GM19043 (cell line): ENCODE results near the gene FGFR2.
A peak's percentile ranks its signal among the peaks of the same experiment; 100 is the strongest.

Experiments used
- ATAC-seq: cut with Tn5 transposase; IDR thresholded peaks from one replicate; pipeline ENCODE4 v1.9.1; 2021; ENCODE audit warnings: low read depth; ENCODE audit not compliant: unreplicated experiment

Gene FGFR2

DNA sequence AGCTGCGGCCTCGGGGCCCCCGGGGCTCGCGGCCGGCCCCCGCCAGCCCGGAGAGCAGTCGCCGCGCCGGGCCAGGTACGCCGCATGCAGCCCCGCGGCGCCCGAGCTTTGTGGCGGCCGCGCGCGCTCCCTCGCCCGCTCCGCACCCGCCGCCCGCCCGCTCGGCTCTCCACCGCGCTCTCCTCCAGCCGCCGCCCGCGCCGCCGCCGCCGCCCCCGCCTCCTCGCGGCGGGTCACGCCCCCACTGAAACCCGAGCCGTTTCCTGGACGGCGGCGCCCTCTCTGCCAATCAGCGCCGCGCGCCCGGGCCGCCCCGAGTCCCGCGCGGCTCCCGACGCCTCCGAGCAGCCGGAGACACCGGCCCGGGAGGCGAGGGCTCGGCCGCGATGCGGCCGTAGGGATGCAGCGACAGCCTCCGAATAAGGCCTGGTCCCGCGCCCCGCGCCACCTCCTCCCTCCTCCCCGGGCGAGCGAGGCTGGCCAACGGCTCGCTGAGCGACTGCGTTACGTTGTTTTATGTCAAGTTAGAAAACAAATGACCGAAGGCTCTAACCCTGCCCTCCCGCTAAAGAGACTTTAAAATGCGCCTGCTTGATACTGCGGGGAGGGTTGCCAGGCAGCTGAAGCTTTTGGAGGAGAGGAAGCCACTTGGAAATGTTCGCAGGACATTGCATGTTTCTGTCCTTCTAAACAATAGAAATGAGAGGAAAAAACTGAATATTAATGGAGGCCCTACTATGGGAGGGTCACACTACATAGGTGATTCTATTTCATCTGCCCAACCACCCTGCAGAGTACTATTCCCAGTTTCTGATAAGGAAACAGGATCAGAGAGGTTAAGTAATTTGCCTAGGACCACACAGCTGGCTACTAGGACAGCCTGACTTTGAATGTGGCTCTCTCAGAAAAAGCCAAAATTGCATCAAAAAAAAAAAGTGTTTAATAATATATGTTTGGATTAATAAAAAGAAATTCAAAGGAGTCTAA is at the start of gene FGFR2:
Gene FGFR2, minus strand, starts transcription at position 182 of the 987 bp plus-strand sequence. CDS start 4,627 bp downstream, outside the sequence.
- ATAC-seq, result peak; percentile 92

GRCh38 chr10:121647401-121647800 is 49.2 kb upstream of the FGFR2 start:
- ATAC-seq, result no peak

- ATAC-seq, result no peak
These were observed 47.5 kb upstream of the FGFR2 start for GRCh38 chr10:121645696-121646095.

DNA sequence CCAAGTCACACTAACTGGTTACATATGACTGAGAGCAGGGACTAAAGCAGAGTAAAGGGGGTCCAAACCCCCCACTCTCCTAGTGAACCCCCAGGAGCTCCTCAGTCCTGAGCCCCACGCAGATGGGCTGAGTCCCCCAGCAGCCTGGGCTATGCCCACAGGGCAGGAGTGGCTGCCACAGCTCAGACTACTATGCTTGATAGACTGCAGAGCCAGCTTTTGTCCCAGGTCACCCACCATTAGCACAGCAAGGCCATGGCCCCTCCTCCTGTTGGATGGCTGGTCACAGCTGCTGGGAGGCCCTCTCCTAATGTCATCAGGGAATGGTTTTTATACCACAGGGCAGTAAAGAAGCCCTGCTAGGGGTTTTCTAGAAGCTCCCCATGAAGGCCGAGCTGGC is 46.3 kb upstream of the FGFR2 start:
- ATAC-seq, result no peak

- no peak for ATAC-seq
These were observed 42.0 kb upstream of the FGFR2 start for GRCh38 chr10:121640266-121640665.

DNA sequence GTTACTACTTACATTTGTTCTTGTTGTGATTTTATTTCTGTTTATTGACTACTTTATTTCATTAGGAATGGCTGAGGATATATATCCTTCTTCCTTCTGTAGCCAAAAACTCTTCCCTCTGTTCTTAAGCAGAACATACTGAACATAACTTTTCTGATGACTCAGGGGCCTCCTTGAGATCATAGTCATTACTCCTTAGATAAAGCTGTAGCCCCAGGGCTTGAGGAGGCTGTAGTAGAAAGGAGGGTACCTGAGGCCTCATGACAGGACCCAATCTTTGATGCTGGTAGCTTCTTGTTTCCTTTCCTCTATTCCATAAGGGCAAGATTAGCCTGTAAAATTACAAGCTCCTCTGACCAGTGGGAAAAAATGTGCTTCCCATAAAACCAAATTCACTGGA is 41.2 kb upstream of the FGFR2 start:
- no peak for ATAC-seq

DNA sequence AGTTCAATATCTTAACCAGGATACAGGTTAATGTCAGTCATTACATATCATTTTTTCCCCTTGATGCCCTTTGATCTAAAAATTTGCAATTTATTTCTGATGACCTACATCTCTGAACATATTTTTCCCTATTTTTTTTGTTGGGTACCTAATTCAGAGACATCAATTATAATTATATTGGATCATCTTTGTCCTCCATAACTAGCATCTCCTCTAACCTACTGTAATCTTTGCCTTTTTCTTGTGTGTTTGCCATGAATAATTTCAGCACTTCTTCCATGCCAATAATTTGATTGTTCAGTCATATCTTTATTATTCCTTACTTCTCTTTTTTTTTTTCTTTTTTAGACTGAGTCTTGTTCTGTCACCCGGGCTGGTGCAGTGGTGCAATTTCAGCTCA is 39.2 kb upstream of the FGFR2 start:
- ATAC-seq, result no peak

DNA sequence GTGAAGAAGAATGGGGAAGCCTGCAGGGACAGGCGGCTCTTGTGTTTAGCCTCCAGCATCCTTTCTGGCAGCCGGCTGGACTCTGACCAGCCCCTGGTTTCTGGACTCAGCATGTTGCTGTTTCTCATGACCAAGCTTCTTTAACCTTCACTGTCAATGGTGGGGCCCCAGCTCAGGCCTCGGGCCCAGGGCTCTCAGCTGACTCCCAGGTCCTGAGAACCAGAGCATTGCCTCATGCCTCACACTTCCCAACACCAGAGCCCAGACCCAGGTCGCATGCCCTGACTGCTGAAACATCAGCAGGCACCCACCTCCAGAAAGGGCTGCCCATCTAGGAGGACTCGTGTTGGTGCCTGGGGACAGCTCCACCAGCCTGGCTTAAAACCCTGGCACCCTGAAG is 34.8 kb upstream of the FGFR2 start:
- ATAC-seq, result no peak

DNA sequence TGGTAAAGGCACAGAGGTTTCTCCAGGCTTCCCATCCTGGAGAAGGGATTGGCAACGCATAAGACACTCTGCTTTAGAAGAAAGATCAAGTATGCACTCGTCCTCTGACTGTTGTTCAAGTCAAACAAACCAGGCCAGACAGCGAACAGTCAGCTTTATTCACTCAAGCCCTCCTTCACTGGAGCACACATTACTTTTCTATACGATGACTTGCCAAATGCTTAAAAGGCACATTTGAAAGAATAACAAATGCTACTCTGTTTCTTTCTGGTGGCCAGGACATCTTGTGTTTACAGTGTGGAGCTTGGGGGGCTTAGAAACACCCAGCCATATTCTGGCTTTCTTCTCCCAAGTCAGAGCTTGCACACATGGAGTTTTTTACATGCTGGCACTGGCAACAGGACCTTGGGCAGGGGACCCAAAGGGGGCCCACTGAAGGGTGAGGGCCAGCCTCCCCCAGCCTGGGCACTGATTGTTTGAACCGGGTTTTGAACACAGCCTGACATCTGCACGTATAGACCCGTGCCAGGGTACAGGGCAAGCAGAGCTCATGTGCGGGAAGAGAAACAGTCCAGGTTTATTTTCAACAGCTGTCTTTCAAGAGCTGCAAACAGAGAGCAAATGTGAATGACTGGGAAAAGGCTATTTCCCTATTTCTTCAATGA is 33.3 kb upstream of the FGFR2 start:
- ATAC-seq, result no peak

GRCh38 chr10:121628859-121629258 is 30.6 kb upstream of the FGFR2 start:
- ATAC-seq, result no peak

GRCh38 chr10:121627876-121628581 is 29.8 kb upstream of the FGFR2 start:
- ATAC-seq, result no peak

DNA sequence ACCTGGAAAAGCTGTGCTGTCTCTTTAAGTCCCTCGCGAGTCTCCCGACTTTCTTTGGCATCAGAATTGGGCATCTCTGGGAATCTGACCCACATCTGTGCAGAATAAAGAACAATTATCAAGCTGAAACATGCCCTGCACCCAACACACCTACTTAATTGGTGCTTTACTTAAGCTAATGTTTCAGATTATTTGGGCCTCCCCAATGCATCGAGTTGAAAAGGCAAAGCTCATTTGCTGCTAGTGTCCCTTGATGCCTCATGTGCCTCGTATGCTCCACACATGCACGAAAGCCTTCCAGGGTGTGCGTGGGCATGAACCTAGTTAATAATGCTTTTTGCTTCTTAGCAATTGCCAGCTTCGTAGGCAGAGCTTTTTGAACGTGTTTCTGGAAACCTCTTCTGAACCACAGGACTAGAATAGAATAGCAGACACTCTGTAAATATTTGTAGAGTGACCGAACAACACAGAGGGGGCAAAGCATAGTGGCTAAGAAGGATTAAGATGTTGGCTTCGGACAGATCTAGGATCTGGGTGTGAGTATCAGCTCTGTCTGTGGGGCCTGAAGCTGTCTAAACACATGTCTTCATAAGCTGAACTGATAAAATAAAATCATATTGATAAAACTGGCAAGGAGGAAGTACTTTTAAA is 26.7 kb upstream of the FGFR2 start:
- no peak for ATAC-seq

- no peak for ATAC-seq
These were observed 20.7 kb upstream of the FGFR2 start for GRCh38 chr10:121618906-121619305.

DNA sequence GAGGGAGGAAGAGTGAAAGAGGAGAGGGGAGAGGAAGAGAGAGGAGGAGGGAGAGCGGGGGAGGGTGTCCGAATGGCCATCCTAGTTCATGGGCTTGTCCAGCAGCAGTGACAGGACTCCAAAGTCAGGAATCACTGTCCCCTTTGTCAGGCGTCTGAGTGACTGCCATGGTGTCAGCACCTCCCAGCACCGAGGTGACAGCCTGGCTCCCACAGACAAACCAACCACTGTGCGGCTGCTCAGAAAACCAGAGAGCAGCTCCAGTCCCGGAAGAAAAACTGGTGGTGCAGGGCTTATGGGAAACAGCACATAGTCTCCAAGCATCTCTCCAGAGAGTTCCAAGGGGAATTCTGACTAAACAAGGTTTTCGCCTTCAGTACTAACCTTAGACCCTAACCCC is 18.9 kb upstream of the FGFR2 start:
- ATAC-seq, result no peak

DNA sequence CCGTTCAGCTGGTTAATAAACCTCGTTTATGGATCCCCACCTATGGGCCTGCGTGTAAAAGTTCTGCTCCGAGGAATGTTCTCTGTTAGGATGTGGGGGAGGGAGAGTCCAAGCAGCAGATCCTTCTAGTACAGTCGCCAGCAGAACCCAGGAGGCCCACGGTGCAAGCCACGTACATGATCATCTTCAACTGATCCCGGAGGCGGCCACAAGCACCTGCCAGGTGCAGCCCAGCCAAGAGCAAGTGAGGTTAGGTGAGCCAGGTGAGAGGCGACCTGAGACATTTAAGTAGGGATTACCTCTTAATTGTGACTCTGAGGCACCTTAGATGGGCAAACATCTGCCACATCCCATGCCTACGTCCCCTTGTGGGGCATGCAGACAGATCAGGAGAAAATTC is 18.0 kb upstream of the FGFR2 start:
- ATAC-seq, result no peak

DNA sequence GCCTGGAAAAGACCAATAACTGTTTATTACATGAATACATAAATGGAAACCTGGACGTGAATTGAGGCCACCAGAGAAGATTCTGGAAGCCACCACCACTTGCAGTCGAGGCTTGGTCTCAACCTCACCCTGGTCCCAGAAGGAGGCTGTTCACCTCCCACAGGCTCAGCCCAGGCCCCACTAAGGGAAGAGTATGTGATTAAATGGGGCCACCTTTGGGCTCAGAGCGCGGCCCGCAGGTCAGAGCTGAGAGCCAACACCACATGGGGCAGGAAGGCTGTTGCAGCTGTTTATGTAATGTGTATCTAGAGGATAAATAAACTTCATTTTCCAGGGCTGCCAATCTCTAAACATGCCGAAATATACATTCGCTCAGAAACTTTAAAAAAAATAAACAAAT is 17.6 kb upstream of the FGFR2 start:
- ATAC-seq, result no peak

DNA sequence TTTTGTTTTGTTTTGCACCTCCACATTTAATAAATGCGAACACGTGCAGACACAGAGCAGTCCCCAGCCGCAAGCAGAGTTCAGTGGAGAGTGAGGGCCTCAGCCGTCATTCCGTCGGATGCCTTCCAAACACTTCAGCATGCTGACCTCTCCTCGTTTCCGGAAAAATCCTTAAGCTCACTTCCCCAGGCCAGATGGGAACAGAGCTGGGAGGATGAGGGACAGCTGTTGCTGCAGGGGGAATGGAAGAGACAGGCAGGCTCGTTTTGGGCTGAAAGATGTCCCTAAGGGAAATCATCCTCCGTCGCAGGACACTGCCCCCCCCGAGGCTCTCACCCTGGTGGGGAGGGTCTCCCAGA is 17.2 kb upstream of the FGFR2 start:
- ATAC-seq, result no peak

- ATAC-seq, result no peak
These were observed 16.6 kb upstream of the FGFR2 start for GRCh38 chr10:121614613-121615434.

DNA sequence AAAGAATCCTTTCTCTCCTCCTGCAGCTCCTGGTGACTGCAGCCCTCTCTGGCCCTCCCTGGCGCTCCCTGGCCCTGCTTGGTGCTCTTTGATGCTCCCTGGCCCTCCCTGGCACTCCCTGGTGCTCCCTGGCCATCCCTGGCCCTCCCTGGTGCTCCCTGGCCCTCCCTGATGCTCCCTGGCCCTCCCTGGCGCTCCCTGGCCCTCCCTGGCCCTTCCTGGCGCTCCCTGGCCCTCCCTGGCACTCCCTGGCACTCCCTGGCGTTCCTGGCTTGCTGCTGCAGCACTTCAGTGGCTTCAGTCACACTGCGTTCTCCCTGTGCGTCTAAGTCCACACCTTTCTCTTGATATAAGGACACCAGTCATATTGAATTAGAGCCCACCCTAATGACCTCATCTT is 15.2 kb upstream of the FGFR2 start:
- no peak for ATAC-seq
